Measurements from ENCODE around the gene KRTAP6-2.

KRTAP6-2 gene, protein sequence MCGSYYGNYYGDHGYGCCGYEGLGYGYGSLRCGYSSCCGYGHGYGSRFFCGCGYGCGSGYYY

GRCh38 chr21:30598802-30599201 lies at the start of gene KRTAP6-2:
Gene KRTAP6-2 (minus strand): TSS chr21:30598902. CDS start chr21:30598874, 28 bp downstream.
- DNase-seq (ENCODE audit: low read depth in 3 of 3): no peak

DNA sequence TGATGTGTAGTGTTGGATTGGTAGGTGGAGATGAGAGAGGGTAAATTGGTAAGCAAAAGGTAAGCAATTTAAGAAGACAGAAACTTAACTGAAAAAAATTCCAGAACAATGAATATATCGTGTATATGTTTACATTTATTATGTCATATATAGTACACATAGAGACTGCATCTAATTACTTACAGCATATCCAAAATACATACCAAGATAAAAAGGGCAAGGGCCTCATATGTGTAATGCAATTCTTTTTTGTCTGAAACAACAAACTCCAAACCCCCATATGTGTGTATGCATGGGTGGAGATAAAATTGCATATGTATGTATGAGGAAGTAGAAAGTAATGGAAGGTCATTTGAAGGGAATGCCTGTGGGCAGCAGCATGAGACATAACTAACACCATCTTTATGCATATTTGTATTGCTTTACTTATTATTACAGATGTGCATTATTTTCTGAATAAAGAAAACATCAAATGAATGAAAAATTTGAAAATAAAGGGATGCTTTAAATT lies 48.3 kb upstream of the KRTAP6-2 start:
- no peak for DNase-seq (ENCODE audit: low read depth in 3 of 3)

- no peak for DNase-seq (ENCODE audit: low read depth in 3 of 3)
These were observed 43.9 kb upstream of the KRTAP6-2 start, which contains the start of gene KRTAP20-3 for GRCh38 chr21:30642564-30642963. Gene KRTAP20-3 (plus strand): TSS chr21:30642864.

GRCh38 chr21:30638686-30639085 lies 40.0 kb upstream of the KRTAP6-2 start:
- DNase-seq (ENCODE audit: low read depth in 3 of 3): no peak

GRCh38 chr21:30634906-30635305 lies 36.2 kb upstream of the KRTAP6-2 start, which contains the start of gene KRTAP20-2:
Gene KRTAP20-2 (plus strand): TSS chr21:30635206. CDS start chr21:30635264, 58 bp downstream.
- no peak for DNase-seq (ENCODE audit: low read depth in 3 of 3)

GRCh38 chr21:30629200-30629599 lies 30.5 kb upstream of the KRTAP6-2 start:
- no peak for DNase-seq (ENCODE audit: low read depth in 3 of 3)

DNA sequence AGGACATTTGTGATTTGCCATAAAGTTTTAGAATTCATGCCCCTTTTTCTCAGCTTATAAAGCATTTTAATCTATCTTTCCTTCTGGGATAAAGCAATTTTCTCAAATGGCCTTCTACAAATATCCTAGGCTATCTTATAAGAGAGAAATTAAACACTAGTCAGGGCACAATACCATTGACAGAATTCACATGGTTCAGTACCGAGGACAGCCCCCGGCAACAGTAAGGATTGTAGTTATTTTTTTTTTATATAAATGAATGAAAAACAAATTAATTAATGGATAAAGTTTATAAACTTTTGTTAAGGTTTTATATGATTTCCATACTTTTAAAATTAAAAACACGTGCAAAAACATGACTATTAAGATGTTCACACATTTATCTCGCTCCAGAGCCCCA lies 29.4 kb upstream of the KRTAP6-2 start:
- no peak for DNase-seq (ENCODE audit: low read depth in 3 of 3)

DNA sequence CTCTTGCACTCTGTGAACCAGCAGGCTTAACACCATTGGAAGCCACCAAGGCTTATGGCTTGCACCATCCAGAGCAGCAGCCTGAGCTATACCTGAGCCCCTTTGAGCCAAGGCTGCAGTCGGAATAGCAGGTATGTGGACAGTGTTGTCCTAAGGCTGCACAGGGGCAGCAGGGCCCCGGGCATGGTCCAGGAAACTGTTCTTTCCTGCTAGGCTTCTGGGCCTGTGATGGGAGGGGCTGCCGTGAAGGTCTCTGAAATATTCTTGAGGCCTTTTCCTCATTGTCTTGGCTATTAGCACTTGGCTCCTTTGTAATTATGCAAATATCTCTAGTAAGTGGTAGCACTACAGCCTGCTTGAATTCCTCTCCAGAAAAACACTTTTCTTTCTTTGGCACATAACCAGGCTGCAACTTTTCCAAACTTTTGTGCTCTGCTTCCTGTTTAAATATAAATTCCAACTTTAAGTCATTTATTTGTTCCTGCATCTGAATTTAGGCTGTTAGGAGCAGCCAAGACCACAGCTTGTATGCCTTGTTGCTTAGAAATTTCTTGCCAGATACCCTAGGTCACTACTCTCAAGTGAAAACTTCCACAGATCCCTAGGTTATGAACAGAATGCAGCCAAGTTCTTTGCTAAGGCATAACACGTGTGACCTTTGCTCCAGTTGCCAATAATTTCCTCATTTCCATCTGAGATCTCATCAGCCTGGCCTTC lies 26.9 kb upstream of the KRTAP6-2 start:
- no peak for DNase-seq (ENCODE audit: low read depth in 3 of 3)

- DNase-seq (ENCODE audit: low read depth in 3 of 3): no peak
These were observed 24.7 kb upstream of the KRTAP6-2 start for GRCh38 chr21:30623362-30623761.

GRCh38 chr21:30620522-30620921 lies 21.8 kb upstream of the KRTAP6-2 start, which contains the start of gene KRTAP20-4:
Gene KRTAP20-4 (plus strand): TSS chr21:30620627.
- no peak for DNase-seq (ENCODE audit: low read depth in 3 of 3)

DNA sequence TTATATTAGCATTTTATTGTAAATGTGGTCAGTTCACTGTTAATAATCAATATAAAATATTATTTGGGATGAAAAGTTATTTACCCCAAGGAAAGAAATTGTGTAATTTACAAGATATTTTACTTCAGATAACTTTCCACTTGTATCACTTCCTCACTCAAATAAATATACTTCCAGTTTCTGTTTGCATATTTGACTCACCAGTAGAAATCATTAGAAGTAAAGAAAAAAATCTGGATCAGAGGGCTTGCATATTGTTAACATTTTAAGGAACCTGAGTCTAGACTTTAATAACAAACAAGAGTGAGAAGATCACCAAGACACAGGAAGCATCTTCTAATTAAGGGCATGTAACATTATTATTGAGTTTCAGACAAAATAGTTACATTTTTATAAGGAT lies 21.4 kb upstream of the KRTAP6-2 start:
- no peak for DNase-seq (ENCODE audit: low read depth in 3 of 3)

- DNase-seq (ENCODE audit: low read depth in 3 of 3): no peak
These were observed 17.4 kb upstream of the KRTAP6-2 start, which contains the start of gene KRTAP20-1 for GRCh38 chr21:30616125-30616524. Gene KRTAP20-1 (plus strand): TSS chr21:30616425. CDS start chr21:30616455, 30 bp downstream.

DNA sequence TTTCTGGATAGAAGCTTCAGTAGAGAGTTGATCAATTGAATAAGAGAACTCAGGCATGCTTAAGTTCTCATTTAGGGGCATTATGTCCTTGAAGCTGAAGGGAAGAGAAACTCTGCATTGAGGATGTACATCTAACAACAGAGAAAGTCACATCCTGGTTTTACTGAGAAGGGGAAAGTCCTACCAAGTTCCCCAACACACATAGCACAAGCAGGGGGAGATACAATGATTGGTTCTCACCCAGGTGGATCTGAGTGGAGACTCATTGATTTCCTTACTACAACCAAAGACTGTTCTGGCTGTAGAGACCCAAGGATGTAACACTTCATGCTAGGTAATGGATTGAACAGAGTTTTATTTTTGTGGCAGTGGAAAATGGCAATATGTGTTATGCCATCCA lies 16.5 kb upstream of the KRTAP6-2 start:
- DNase-seq (ENCODE audit: low read depth in 3 of 3): no peak

GRCh38 chr21:30613836-30614235 lies 15.1 kb upstream of the KRTAP6-2 start, which contains the start of gene KRTAP6-1:
Gene KRTAP6-1 (minus strand): TSS chr21:30613930. CDS start chr21:30613904, 26 bp downstream.
- no peak for DNase-seq (ENCODE audit: low read depth in 3 of 3)

DNA sequence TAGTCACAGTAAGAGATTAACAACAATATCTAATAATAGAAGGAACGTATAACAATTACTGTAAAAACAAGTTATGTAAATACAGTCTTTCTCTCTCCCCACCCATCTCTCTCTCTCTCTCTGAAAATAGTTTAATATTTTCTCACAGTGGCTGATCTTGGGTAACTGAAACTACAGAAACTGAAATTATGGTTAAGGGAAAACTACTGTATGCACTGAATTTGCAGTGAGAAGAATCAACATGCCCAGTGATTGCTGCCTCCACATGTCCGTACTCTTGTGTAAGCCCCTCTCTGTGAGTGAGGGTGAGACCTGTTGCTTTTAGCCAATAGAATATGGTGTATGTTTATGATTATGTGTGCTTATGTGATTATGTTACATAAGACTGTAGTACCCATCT lies 13.4 kb upstream of the KRTAP6-2 start:
- DNase-seq (ENCODE audit: low read depth in 3 of 3): no peak

- no peak for DNase-seq (ENCODE audit: low read depth in 3 of 3)
These were observed 7.3 kb upstream of the KRTAP6-2 start for GRCh38 chr21:30605968-30606367.

- no peak for DNase-seq (ENCODE audit: low read depth in 3 of 3)
These were observed 2.1 kb upstream of the KRTAP6-2 start, which contains the start of gene KRTAP22-1 for GRCh38 chr21:30600787-30601186. Gene KRTAP22-1 (plus strand): TSS chr21:30601087.

- DNase-seq (ENCODE audit: low read depth in 3 of 3): no peak
These were observed 6.6 kb downstream of the KRTAP6-2 start, which contains the start of gene KRTAP6-3 for GRCh38 chr21:30592140-30592539. Gene KRTAP6-3 (plus strand): TSS chr21:30592440. CDS start chr21:30592446, 6 bp downstream.

GRCh38 chr21:30590297-30590696 lies 8.4 kb downstream of the KRTAP6-2 start, which contains the start of gene KRTAP22-2:
Gene KRTAP22-2 (minus strand): TSS chr21:30590397.
- no peak for DNase-seq (ENCODE audit: low read depth in 3 of 3)

- DNase-seq (ENCODE audit: low read depth in 3 of 3): no peak
These were observed 15.8 kb downstream of the KRTAP6-2 start for GRCh38 chr21:30582870-30583269.

DNA sequence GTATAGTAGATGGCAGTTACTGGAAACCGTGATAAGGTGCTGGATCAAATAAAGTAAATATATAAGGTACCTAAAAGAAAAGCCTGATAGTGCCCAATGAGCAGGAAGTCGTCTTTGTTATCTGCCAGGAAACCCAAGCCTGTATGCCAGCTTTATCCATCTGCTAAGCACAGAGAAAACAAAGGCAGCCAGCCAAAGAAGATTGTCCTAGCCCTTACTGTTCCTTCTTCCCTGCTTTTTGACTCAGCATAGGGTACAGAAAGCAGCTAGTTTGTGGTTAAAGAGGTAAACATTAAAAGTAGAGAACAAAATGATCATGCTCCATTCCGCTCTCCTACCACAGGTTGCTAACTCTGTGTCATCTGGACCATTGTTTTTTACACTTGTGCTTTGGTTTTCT lies 18.6 kb downstream of the KRTAP6-2 start:
- DNase-seq (ENCODE audit: low read depth in 3 of 3): no peak

- DNase-seq (ENCODE audit: low read depth in 3 of 3): no peak
These were observed 19.4 kb downstream of the KRTAP6-2 start for GRCh38 chr21:30579346-30579745.

DNA sequence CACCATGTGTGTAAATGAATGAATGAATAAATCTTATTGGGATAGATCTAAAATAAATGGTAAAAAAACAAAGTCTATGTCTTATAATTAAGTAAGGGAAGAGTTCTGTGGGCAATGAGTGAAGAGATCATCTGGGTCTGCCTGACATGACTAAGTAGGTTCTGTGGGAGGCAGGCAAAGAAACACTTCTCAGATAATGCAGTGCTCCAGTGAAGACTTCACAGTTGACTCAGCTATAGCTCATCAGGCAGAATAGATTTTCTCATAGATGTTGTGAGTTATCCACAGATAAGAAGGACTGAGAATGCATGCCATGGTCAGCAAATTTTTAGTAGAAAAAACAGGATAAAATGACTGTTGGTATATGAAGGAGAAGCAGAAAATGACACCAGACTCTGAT lies 20.9 kb downstream of the KRTAP6-2 start:
- no peak for DNase-seq (ENCODE audit: low read depth in 3 of 3)

Data from stimulated activated CD4-positive, alpha-beta T cell treated with anti-CD3 and anti-CD28 coated beads, TNF-alpha, amount 100 ng/mL, for 48 hours (primary cell).